AG09319 (cell line): ENCODE measurements around the gene RFLNA.

Experiments
- DNase-seq: peaks from one replicate; pipeline ENCODE4 v3.0.0-alpha.2; 2010; ENCODE audit warnings: low read depth; ENCODE audit errors: extremely low read depth
- TF ChIP-seq, protein P1 (sequence below): IDR thresholded peaks from 2 replicates; pipeline ENCODE4 v1.5.1; 2011; ENCODE audit warnings: low read depth, mild to moderate bottlenecking, inconsistent platforms, low read length, moderate library complexity

RFLNA gene

GRCh38 chr12:124294780-124295341 is at the start of gene RFLNA:
Gene RFLNA (plus strand): TSS chr12:124295093. CDS start chr12:124295430, 337 bp downstream.
- DNase-seq = no peak
- TF ChIP-seq, protein P1, sequence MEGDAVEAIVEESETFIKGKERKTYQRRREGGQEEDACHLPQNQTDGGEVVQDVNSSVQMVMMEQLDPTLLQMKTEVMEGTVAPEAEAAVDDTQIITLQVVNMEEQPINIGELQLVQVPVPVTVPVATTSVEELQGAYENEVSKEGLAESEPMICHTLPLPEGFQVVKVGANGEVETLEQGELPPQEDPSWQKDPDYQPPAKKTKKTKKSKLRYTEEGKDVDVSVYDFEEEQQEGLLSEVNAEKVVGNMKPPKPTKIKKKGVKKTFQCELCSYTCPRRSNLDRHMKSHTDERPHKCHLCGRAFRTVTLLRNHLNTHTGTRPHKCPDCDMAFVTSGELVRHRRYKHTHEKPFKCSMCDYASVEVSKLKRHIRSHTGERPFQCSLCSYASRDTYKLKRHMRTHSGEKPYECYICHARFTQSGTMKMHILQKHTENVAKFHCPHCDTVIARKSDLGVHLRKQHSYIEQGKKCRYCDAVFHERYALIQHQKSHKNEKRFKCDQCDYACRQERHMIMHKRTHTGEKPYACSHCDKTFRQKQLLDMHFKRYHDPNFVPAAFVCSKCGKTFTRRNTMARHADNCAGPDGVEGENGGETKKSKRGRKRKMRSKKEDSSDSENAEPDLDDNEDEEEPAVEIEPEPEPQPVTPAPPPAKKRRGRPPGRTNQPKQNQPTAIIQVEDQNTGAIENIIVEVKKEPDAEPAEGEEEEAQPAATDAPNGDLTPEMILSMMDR = no peak

GRCh38 chr12:124247331-124247730 is 47.6 kb upstream of the RFLNA start:
- DNase-seq = no peak
- TF ChIP-seq, protein P1 = no peak

DNA sequence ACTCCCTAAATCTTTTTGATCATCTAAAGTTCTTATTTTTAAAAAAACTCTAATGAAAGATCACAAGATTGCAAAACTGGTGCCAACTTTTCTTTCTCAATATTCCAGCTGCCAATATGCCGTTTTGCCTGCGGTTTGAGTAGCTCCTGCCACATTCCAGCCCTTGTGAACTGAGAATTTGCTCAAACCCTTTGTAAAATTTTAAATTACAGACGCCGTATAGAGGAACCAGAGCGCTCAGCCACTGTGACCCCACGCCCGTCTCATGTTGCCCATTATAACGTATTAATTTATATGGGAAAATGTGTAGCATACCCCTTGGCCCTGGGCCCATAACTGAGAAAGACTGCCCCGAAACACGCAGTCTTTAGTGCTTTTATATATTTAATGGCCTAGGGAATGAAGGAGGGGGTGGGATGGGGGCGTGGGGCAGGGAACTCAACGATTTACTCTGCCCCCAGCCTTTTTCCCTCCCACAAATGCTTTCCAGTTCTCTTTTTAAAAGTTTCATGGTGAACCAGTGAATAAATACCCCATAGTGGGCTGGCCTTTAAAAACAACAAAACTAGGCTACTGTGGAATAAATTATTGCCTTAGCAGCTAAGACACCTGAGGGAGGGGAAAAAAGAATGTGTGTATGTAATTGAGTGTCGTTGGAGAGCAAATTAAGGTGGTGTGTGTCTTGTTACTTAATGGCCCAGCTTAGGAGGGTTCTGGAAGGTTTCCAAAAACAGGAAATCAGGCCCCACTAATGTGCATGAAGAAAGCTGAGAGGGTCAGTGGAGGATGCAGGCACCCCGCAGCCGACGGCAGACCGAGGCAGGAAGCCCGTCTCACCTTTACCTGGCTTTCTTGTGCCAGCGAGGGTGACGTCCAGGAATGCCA is 45.7 kb upstream of the RFLNA start:
- TF ChIP-seq, protein P1 = no peak
- no peak for DNase-seq

DNA sequence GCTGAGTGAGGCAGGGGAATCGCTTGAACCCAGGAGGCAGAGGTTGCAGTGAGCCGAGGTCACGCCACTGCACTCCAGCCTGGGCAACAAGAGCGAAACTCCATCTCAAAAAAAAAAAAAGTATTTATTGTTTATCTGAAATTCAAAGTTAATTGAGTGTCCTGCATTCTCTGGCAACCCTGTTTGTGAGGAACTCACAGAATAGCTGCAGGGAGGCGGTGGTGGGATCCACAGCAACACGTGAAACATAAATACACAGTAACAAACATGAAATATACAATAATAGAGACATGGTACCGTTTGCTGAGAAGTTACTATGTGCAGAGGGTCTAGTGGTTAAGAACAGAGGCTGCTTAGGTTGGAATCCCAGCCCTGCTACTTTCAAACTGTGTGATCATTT is 43.7 kb upstream of the RFLNA start:
- TF ChIP-seq, protein P1 = no peak
- DNase-seq = no peak

DNA sequence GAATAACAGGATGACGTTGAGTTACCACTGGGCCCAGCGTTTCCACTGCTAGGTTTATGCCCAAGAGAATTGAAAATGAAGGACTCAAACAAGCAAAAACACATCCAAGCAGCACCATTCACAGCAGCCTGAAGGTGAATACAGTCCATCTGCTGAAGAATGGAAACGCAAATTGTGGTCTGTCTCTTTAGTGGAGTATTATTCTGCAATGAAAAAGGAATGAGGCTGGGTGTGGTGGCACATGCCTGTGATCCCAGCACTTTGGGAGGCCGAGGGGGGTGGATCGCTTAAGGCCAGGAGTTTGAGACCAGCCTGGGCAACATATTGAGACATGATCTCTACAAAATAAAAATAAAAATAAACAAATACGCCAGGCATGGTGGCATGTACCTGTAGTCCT is 41.9 kb upstream of the RFLNA start:
- DNase-seq = no peak
- TF ChIP-seq, protein P1 = no peak

DNA sequence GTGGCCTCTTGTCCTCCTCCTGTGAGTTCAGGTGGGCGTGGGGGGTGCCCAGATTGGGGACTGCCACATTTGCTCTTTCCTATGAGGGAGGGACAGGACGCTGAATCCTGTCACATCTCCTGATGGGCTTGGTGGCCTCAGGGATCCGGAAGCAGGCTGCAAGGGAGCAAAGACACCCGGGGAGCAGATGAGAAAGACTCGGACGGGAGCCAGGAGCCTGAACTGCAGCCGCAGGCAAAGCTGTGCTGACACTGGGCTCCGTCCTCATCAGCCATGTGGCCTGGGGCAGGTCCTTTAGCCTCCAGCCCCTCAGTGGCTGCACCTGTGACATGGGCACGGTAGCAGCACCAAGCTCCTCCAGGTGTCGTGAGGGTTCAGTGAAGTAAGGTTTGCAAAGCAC is 40.8 kb upstream of the RFLNA start:
- TF ChIP-seq, protein P1 = no peak
- DNase-seq = no peak
